WI38 (cell line): ENCODE data around the gene KRT78.

Experiments
- H3K4me3 ChIP-seq: 2 replicates; pipeline ENCODE4 v1.5.1; 2011; ENCODE audit warnings: low read depth, mild to moderate bottlenecking, control low read depth, low read length
- CTCF ChIP-seq: IDR thresholded peaks from 2 replicates; pipeline ENCODE4 v1.5.1; 2012; ENCODE audit warnings: low read depth, mild to moderate bottlenecking, control low read depth, low read length

Gene KRT78

GRCh38 chr12:52832451-52832850 is 16.3 kb downstream of the KRT78 start:
- no peak for TF ChIP-seq CTCF
- no peak overlapping the region for H3K4me3 ChIP-seq

- H3K4me3 ChIP-seq = no peak overlapping the region
- no peak for TF ChIP-seq CTCF
Observed at GRCh38 chr12:52831251-52831650, 17.5 kb downstream of the KRT78 start.

- no peak for TF ChIP-seq CTCF
- H3K4me3 ChIP-seq = no peak overlapping the region
Observed at GRCh38 chr12:52829986-52830770, 18.6 kb downstream of the KRT78 start.

- H3K4me3 ChIP-seq = no peak overlapping the region
- no peak for TF ChIP-seq CTCF
Observed at GRCh38 chr12:52828591-52829021, 20.2 kb downstream of the KRT78 start.

- no peak overlapping the region for H3K4me3 ChIP-seq
- TF ChIP-seq CTCF = no peak
Observed at GRCh38 chr12:52828156-52828555, 20.6 kb downstream of the KRT78 start.

- no peak overlapping the region for H3K4me3 ChIP-seq
- no peak for TF ChIP-seq CTCF
Observed at GRCh38 chr12:52827499-52828090, 21.2 kb downstream of the KRT78 start.

- TF ChIP-seq CTCF = no peak
Observed at GRCh38 chr12:52826611-52827498, 21.9 kb downstream of the KRT78 start.

More at GRCh38 chr12:52826611-52827498, 21.9 kb downstream of the KRT78 start:
- no peak overlapping the region for H3K4me3 ChIP-seq
